ENCODE measurements around the gene RTN4RL1. TPM values are rescaled to one million over a fixed set of nuclear protein-coding genes. Genes with fewer than 3 reads are reported as not detected.
A peak's percentile ranks its signal among the peaks of the same experiment; 100 is the strongest.

The RTN4RL1 gene
- total RNA-seq, 4 donors from 2014 or later: 16.4 to 24.8 (median 21.6) TPM

- H3K4me1 ChIP-seq: peaks cover 22% of the 10 kb centered on the region
- peak in 1 of 2 donors; percentile 58 for DNase-seq (ENCODE audit: low spot score in 2 of 2)
- TF ChIP-seq POLR2A (IDR thresholded peaks at IDR 0.05) (no peak), POLR2AphosphoS5 (IDR thresholded peaks at IDR 0.05) (no peak), EP300 (IDR thresholded peaks at IDR 0.05) (no peak), CTCF (IDR thresholded peaks at IDR 0.05) (no peak)
- H3K4me3 ChIP-seq: no peak overlapping the region
- no peak overlapping the region for H3K27ac ChIP-seq
- WGBS: 89% methylated on average over 5 of the region's 29 CpGs
- H3K9me3 ChIP-seq: no peaks in the 10 kb centered on the region
- H3K36me3 ChIP-seq: peaks cover 47% of the 10 kb centered on the region
- H3K27me3 ChIP-seq: no peaks in the 10 kb centered on the region
Observed at GRCh38 chr17:2035541-2036488, 10.7 kb upstream of the RTN4RL1 start.

GRCh38 chr17:2034806-2035540 is 9.8 kb upstream of the RTN4RL1 start:
- H3K36me3 ChIP-seq: peaks cover 42% of the 10 kb centered on the region
- no peaks in the 10 kb centered on the region for H3K9me3 ChIP-seq
- no peak overlapping the region for H3K27ac ChIP-seq
- no peaks in the 10 kb centered on the region for H3K27me3 ChIP-seq
- TF ChIP-seq POLR2AphosphoS5 (IDR thresholded peaks at IDR 0.05): no peak
- no peak for TF ChIP-seq EP300 (IDR thresholded peaks at IDR 0.05)
- no peak for TF ChIP-seq POLR2A (IDR thresholded peaks at IDR 0.05)
- TF ChIP-seq CTCF (IDR thresholded peaks at IDR 0.05): no peak
- DNase-seq (ENCODE audit: low spot score in 2 of 2): no peak
- H3K4me3 ChIP-seq: no peak overlapping the region
- peaks cover 25% of the 10 kb centered on the region for H3K4me1 ChIP-seq
- no CpG with 5 or more reads among the region's 9 CpGs for WGBS

- Histone ChIP-seq H3K9me3 (no peaks in the 10 kb centered on the region), H3K4me3 (no peak overlapping the region), H3K36me3 (peaks cover 40% of the 10 kb centered on the region), H3K27me3 (no peaks in the 10 kb centered on the region), H3K27ac (no peak overlapping the region), H3K4me1 (peaks cover 28% of the 10 kb centered on the region)
- 73% methylated on average over 3 of the region's 7 CpGs for WGBS
- TF ChIP-seq CTCF (IDR thresholded peaks at IDR 0.05): no peak
- no peak for DNase-seq (ENCODE audit: low spot score in 2 of 2)
Observed at GRCh38 chr17:2034157-2034556, 9.0 kb upstream of the RTN4RL1 start.

- Histone ChIP-seq H3K4me3 (no peak overlapping the region), H3K36me3 (peaks cover 34% of the 10 kb centered on the region), H3K27ac (no peak overlapping the region), H3K27me3 (no peaks in the 10 kb centered on the region), H3K4me1 (peaks cover 29% of the 10 kb centered on the region), H3K9me3 (no peaks in the 10 kb centered on the region)
- no peak for DNase-seq (ENCODE audit: low spot score in 2 of 2)
- TF ChIP-seq POLR2AphosphoS5 (IDR thresholded peaks at IDR 0.05): no peak
- TF ChIP-seq CTCF (IDR thresholded peaks at IDR 0.05): no peak
- TF ChIP-seq EP300 (IDR thresholded peaks at IDR 0.05): no peak
- no peak for TF ChIP-seq POLR2A (IDR thresholded peaks at IDR 0.05)
- WGBS: 95% methylated on average over 7 of the region's 7 CpGs
Observed at GRCh38 chr17:2033153-2033552, 8.0 kb upstream of the RTN4RL1 start.

- no peaks in the 10 kb centered on the region for H3K9me3 ChIP-seq
- H3K27ac ChIP-seq: no peak overlapping the region
- H3K4me3 ChIP-seq: peak overlapping the region; percentile 78
- peaks cover 13% of the 10 kb centered on the region for H3K36me3 ChIP-seq
- DNase-seq (ENCODE audit: low spot score in 2 of 2): no peak
- peak in 1 of 2 donors; percentile 36 for TF ChIP-seq CTCF (IDR thresholded peaks at IDR 0.05)
- no peak for TF ChIP-seq EP300 (IDR thresholded peaks at IDR 0.05)
- TF ChIP-seq POLR2AphosphoS5 (IDR thresholded peaks at IDR 0.05): no peak
- no peak for TF ChIP-seq POLR2A (IDR thresholded peaks at IDR 0.05)
- WGBS: 18% methylated on average over 9 of the region's 10 CpGs
- peaks cover 39% of the 10 kb centered on the region for H3K4me1 ChIP-seq
- no peaks in the 10 kb centered on the region for H3K27me3 ChIP-seq
Observed at GRCh38 chr17:2030779-2031163, 5.6 kb upstream of the RTN4RL1 start.

Measured in suprapubic skin (tissue), 4 donors.